ENCODE results near the gene RS1. TPM values are rescaled to one million over a fixed set of nuclear protein-coding genes. Genes with fewer than 3 reads are reported as not detected.

Gene RS1
- total RNA-seq, 1 donor from 2014 or later = not detected

DNA sequence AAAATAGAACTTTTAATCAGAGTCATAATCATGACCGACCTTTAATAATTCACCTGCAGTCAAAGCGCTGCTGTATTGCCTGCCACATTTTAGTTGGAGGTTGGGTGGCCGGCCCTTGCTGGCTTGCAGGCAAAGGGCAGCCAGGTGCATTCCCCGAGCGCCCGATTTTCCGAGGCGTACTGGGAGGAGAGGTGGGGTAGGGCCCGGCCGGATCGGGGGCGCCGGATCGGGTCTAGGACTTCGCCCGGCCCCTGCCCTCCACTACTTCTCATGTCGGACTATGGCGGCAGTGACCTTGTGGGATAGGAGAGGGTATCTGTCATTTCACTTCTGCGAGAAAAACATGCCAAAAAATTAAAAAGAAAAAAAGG, 2.5 kb upstream of the RS1 start:
- no peak for DNase-seq (ENCODE audit: extremely low read depth, low read depth, low spot score)

DNA sequence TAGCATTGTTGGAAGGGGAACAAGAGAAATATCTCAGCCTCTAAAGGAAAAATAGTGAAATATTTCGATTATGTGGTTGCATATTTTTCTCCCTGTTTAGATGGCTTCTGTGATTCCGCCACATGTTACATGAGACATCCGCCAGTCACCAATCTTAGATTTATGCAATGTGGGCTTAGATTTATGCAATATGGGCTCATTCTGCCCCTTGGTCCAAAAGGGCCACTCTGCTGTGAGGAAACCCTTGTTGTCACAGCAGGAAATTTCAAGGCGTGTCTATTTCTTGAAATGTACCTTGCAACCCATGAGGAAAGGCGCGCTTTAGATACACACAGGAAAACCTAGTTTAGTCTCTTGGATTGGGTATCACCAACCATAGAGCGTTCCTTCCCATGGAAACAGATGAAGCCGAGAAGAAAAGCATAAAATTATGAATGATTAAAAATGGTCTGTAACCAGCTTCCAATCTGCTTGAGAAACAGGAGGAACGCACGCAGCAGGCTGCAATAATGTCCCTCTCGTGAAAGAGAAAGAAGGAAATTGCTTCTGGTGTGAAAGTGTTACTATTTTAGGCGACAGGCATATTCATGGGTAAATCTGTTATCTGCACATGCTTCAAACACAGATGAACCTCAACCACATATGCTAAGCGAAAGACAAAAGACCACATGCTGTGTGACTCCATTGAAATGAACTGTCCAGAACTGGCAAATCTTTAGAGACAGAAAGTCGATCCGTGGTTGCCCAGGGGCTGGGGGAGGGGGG, 3.7 kb downstream of the RS1 start:
- no peak for DNase-seq (ENCODE audit: extremely low read depth, low read depth, low spot score)

GRCh38 chrX:18666614-18667013, 5.3 kb downstream of the RS1 start:
- DNase-seq (ENCODE audit: extremely low read depth, low read depth, low spot score) = no peak

GRCh38 chrX:18664947-18665346, 7.0 kb downstream of the RS1 start:
- DNase-seq (ENCODE audit: extremely low read depth, low read depth, low spot score) = no peak

DNA sequence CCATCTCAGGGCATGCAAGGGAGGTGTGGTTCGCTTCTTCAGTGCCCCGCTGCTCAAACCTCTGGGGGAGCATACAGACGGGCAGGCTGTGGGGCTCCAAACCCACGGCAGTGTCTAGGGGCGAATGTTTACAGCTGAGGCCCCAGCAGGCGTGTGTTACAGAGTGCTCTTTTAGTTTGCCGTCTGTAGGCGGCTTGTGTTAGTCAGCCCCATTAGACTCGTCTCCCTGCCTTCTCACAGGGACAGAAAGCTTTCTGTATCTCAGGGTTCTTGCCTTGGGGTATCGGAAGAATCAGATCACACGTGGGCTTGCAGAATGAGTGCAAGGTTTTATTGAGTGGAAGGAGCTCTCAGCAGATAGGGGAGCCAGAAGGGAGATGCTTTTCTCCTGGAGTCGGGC, 10.6 kb downstream of the RS1 start:
- no peak for DNase-seq (ENCODE audit: extremely low read depth, low read depth, low spot score)

DNA sequence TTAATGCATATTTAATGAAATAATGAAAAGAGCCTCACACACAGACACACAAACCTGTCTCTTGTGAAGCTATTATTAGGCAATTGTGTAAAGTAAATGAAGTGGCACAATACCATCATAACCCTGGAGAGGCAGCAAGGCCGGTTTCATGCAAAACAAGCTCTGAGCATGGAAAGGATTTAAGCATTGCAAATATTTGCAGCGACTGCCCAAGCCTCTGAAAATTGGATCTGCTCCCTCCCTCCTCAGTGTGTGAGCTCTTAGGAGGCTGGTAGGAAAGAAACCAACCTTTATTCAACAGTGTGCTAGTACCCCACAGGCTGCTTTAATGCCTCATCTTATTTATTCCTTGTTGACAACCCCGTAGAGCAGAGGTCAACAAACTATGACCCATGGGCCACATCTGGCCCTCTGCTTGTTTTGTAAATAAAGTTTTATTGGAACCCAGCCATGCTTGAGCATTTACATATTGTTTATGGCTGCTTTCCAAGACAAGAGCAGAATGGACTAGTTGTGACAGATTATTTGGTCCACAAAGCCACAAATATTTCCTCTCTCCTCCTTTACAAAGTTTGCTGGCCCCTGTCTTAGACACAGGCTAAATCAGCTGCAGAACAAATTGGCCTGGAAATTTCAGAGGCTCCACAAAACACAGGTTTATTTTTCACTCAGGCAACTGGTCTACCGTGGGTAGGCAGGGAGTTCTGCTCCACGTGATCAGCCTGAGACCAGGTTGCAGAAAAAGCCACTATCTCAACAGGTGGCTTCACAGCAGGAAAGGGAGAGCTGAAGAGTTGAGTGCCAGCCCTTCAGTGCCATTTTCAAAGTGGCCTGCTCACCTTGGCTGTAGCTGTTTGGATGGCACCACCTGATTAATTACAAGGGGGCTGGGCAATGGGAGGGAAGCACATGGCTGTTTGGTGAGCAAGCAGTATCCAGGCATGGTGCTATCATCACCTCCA, 16.8 kb downstream of the RS1 start:
- DNase-seq (ENCODE audit: extremely low read depth, low read depth, low spot score) = no peak

GRCh38 chrX:18652636-18653035, 19.3 kb downstream of the RS1 start:
- DNase-seq (ENCODE audit: extremely low read depth, low read depth, low spot score) = no peak

- no peak for DNase-seq (ENCODE audit: extremely low read depth, low read depth, low spot score)
These were observed 21.2 kb downstream of the RS1 start for GRCh38 chrX:18650662-18651061.

GRCh38 chrX:18649498-18649951, 22.4 kb downstream of the RS1 start:
- DNase-seq (ENCODE audit: extremely low read depth, low read depth, low spot score) = no peak

GRCh38 chrX:18647621-18648020, 24.3 kb downstream of the RS1 start:
- DNase-seq (ENCODE audit: extremely low read depth, low read depth, low spot score) = no peak

- DNase-seq (ENCODE audit: extremely low read depth, low read depth, low spot score) = no peak
These were observed 28.1 kb downstream of the RS1 start for GRCh38 chrX:18643853-18644252.

GRCh38 chrX:18643243-18643642, 28.7 kb downstream of the RS1 start:
- no peak for DNase-seq (ENCODE audit: extremely low read depth, low read depth, low spot score)

DNA sequence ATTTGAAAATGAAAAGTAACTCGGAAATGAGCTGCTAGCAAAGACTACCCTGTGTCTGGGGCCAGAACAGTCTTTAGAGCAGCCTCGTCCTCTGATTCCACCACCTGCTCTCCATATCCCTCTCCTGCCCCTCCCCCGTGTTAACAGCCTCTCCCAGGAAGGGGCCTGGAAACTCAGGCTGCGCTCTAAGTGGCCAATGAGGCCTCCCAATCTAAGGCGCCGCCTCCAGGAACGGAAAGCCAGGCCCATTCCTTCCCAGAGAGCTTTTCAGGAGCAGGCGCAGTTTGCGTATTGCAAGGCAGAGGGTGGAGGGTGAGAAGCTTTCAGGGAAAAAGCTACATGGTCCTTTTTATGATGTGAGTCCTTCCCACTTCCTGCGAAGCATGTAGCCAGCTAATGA, 31.2 kb downstream of the RS1 start:
- DNase-seq (ENCODE audit: extremely low read depth, low read depth, low spot score) = no peak

- DNase-seq (ENCODE audit: extremely low read depth, low read depth, low spot score) = no peak
These were observed 32.6 kb downstream of the RS1 start for GRCh38 chrX:18639280-18639679.

DNA sequence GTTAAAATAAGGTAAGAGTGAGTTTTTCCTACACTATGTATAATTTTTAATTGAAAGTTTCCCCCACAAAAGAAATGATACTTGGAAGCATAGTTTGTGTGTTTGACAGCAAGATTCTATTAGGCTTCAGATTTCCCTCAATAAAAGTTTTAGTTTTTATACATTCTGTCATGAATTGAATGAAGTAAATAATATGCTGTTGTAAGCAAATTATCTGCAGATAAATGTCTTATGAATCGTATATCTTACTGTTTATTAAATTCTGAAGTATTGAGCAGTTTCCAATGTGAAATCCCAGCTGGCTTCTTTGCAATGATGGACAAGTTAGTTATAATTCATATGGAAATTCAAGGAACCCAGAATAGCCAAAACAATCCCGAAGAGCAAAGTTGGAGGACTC, 33.5 kb downstream of the RS1 start:
- DNase-seq (ENCODE audit: extremely low read depth, low read depth, low spot score) = no peak

DNA sequence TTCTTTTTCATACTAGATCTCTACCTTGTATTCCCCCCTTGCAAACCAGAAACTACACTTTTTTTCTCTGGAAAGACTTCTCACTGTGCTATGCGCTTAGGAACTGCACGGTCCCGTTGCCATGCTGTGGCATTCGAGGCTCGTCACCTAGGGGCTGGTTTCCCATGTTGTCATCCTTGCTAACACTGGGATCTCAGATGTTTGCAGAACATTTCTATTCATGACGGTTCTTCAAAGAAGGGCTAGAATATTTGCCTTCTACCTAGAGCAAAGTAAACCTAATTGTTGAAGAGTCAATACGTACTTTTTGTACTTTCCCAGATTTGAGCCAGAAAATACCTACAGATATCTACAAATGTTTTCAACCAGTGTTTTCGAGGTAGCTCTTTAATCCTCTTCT, 41.0 kb downstream of the RS1 start:
- no peak for DNase-seq (ENCODE audit: extremely low read depth, low read depth, low spot score)

DNA sequence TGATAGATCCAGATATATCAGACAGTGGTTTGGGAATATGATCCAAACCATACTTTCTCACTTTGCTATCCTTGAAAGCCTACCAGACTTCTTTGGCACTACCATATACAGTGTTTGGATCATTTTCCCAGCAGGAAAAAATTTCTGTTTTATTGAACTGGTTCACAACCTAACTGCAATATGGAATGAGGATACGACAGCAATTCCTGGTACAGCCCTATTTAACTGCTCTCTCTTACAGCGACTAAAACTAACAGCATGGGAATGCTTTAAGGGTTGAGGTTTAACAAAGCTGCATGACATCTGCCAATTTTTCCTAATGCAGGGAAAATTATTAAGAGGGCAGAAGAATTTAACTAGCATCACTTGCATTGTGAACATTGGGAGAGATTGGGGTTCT, 47.3 kb downstream of the RS1 start:
- DNase-seq (ENCODE audit: extremely low read depth, low read depth, low spot score) = no peak

DNA sequence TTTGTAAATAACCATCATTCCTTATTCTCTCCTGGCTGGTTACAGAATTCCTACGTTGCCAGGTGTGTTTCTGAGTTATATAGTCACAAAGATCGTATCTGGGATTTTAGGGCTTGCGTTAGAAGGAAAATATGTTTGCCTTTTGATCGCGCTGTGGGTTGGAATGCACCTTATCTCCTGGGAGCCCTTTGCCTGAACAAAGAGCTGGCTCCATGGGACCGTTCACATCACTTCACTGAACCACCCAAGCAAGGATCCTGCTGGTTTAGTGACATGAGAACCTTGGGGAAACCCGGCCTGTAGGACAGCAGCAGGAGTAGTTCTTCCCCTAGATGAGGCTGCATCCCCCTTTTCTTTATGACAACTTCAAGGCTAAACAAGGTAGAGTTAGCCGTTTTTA, 51.6 kb downstream of the RS1 start:
- DNase-seq (ENCODE audit: extremely low read depth, low read depth, low spot score) = no peak

- no peak for DNase-seq (ENCODE audit: extremely low read depth, low read depth, low spot score)
These were observed 52.6 kb downstream of the RS1 start for GRCh38 chrX:18619288-18619687.

- DNase-seq (ENCODE audit: extremely low read depth, low read depth, low spot score) = no peak
These were observed 54.5 kb downstream of the RS1 start for GRCh38 chrX:18617407-18617750.

DNA sequence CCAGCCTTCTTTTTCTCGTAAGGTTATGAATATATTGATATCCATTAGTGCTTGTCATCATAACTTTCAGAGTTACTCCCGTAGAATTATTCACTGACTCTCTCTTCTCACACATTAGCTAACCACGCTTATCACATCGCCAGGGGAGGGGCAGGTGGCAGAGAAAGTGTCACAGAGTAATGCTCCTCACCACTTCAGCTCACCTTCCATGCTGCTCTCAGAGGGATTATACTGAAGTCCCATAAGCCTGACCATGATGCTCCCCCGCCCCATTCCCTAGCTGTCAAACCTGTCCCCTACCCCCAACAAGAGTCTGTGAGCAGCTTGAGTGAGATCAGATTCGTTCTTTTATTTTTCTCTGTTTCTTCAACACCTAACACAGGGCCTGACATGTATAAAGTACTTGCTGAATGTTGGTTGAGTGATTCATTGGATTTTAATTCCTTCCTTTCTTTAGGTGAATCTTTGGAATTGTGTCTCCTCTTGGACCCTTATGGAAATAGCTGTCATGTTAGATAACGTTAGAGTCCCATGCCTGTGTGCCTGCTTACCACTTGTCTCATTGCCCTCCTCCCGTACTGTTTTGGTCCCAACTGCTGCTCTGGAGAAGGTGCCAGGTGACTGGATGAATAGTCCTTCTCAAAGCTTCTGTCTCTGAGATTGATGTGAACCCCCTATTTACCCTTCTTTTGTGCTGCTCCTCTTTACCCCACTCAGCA, 55.1 kb downstream of the RS1 start:
- no peak for DNase-seq (ENCODE audit: extremely low read depth, low read depth, low spot score)
